HG03175 (cell line): ENCODE results near the gene NINL.
"Not testable (repeated sequence)": the region's sequence is repeated elsewhere in the genome, so short reads cannot be mapped to it uniquely, and the experiment has no call there.

Experiments
- ATAC-seq: cut with Tn5 transposase; IDR thresholded peaks from one replicate; pipeline ENCODE4 v1.9.1; 2021; ENCODE audit warnings: mild to moderate bottlenecking, moderate library complexity; ENCODE audit not compliant: unreplicated experiment

Gene NINL

GRCh38 chr20:25592135-25592852, 7.0 kb upstream of the NINL start:
- no peak for ATAC-seq

GRCh38 chr20:25590778-25591177, 5.4 kb upstream of the NINL start:
- ATAC-seq = not testable (repeated sequence)

- no peak for ATAC-seq
Measured at GRCh38 chr20:25588491-25588890, 3.2 kb upstream of the NINL start.

GRCh38 chr20:25587536-25587935, 2.2 kb upstream of the NINL start:
- ATAC-seq = no peak

- ATAC-seq = no peak
Measured at GRCh38 chr20:25586877-25587276, 1.5 kb upstream of the NINL start.

GRCh38 chr20:25583607-25584006, 1.7 kb downstream of the NINL start:
- ATAC-seq = not testable (repeated sequence)

- no peak for ATAC-seq
Measured at GRCh38 chr20:25580711-25581110, 4.6 kb downstream of the NINL start.

- ATAC-seq = no peak
Measured at GRCh38 chr20:25579081-25579770, 6.1 kb downstream of the NINL start.

GRCh38 chr20:25576783-25577530, 8.4 kb downstream of the NINL start:
- no peak for ATAC-seq

GRCh38 chr20:25574411-25574810, 10.9 kb downstream of the NINL start:
- no peak for ATAC-seq

- ATAC-seq = no peak
Measured at GRCh38 chr20:25573288-25574251, 11.8 kb downstream of the NINL start.

- ATAC-seq = no peak
Measured at GRCh38 chr20:25571817-25572216, 13.5 kb downstream of the NINL start.

- ATAC-seq = no peak
Measured at GRCh38 chr20:25571240-25571639, 14.1 kb downstream of the NINL start.

GRCh38 chr20:25570148-25570530, 15.2 kb downstream of the NINL start:
- ATAC-seq = no peak

- no peak for ATAC-seq
Measured at GRCh38 chr20:25567286-25567685, 18.0 kb downstream of the NINL start.

GRCh38 chr20:25566821-25567220, 18.5 kb downstream of the NINL start:
- ATAC-seq = no peak

- ATAC-seq = no peak
Measured at GRCh38 chr20:25565578-25566157, 19.7 kb downstream of the NINL start.

- ATAC-seq = no peak
Measured at GRCh38 chr20:25563876-25564275, 21.5 kb downstream of the NINL start.

- ATAC-seq = no peak
Measured at GRCh38 chr20:25563362-25563761, 22.0 kb downstream of the NINL start.

GRCh38 chr20:25561771-25562170, 23.6 kb downstream of the NINL start:
- not testable (repeated sequence) for ATAC-seq
